GM18508 (cell line): ENCODE data around the gene NSUN6.

Experiments used
- ATAC-seq: cut with Tn5 transposase; IDR thresholded peaks from one replicate; pipeline ENCODE4 v1.9.1; 2021; ENCODE audit warnings: moderate number of reproducible peaks; ENCODE audit not compliant: insufficient read depth, unreplicated experiment

The NSUN6 gene

DNA sequence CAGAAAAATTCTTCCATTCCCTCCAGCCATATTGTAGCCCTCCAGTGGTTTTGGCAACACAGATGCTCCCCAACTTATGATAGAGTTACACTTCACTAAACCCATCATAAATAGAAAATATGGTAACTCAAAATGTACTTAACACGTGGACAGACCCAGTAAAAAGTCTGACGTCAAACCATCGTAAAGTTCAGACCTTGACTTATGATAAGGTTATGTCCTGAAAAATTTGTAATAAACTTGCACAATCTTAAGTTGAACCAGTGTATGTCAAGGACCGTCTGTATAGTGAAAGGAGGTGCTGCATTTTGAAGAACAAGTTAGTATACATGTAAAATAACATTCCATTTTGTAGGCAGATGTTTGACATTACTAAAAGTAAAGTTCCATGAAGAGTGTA is 142.8 kb downstream of the NSUN6 start:
- no peak for ATAC-seq

DNA sequence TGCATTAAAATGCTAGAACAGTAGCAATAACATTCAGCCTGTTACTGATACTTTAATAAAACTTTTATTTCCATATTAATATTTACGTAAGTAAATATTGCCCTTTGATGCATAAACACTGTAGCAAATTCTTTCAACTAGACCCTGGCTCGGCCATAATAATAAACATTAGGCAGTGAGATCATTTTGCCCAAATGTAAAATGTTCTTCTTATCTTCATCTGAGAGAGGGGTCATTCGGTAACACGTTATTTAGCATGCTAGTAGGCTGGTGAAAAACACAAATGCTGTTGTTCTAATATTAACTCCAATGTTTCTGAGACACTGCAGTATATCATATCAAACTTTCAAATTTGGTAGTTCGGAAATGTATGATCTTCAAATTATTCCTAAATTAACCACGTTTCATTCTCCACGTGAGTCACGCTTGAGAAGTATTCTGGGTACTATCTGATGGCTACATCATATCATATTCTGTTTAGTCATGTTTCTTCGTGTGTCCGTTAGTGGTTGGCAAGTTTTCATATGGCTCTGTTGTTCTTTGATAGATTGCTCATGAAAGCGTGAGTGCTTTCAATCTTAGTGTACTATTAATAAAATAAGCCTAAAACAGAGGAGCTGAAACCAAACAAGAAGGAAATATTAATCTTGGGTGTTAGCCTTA is 145.8 kb downstream of the NSUN6 start:
- ATAC-seq, result no peak

DNA sequence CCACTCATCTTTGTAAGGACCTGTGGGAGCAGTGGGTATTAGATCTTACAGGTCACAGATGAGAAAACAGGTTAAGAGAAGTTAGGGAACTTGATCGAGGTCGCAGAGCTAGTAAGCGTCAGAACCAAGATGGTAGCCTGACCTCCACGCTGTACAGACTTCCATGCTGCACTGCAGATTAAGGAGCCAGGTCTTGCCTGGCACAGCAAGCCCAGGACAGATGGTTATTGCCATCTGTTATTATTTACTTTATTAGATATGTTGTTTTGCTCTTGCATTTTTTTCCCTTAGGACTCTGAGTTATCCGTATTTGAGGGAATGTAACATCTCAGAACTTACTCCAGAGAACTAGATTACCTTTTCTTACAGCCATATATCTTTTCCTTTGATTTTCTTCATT is 147.2 kb downstream of the NSUN6 start:
- ATAC-seq, result no peak

DNA sequence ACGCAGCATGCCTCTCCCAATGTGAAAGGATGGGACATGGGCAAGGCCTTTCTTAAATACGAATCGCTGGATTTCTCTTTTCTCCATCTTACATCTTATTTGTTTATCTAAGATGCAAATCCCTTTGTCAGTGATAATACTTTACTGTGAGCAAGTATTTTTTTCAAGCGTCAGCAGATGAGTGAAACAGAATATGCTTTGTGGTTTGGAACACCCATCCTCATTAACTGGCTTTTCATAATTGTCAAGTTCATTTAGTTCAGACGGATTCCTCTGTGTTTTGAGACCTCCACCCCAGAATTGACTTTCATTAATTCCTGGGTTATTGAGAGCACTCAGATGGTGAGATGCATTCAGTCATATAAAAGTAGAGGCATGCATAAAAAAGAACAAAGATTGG is 149.8 kb downstream of the NSUN6 start:
- ATAC-seq, result no peak

DNA sequence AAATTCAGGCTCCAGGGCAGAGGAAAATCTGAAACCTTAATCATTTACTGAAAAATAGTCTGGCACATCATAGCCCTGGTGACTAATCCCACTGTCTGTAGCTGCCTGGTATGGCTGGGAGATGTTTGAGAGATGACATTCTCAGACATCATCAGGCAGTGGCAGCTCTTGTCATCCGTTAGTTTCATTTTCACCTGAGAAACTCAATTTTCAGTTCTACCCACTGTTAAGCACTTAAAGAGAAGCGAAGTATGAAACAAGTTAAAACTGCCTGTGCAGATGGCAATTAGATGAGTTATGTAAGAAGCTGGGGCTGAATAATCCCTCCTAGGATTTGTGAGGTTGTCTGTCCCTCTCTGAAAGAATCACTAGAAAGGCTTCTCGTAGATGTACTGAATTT is 150.2 kb downstream of the NSUN6 start:
- ATAC-seq, result peak; percentile 86

DNA sequence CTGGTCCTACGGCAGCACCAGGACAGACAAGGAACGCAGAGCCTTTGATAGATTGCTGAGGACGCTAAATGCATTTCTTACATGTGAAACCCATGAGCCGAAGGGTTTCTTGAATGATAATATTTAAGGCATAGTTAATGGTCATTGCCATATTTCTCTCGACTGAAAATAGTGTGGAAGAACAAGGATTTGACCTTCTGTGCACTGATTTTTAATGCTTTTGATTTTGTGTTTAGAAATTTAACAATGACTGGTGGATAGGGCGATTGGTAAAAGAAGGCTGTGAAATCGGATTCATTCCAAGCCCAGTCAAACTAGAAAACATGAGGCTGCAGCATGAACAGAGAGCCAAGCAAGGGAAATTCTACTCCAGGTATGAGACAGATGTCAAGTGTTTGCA is 150.8 kb downstream of the NSUN6 start:
- ATAC-seq, result no peak

DNA sequence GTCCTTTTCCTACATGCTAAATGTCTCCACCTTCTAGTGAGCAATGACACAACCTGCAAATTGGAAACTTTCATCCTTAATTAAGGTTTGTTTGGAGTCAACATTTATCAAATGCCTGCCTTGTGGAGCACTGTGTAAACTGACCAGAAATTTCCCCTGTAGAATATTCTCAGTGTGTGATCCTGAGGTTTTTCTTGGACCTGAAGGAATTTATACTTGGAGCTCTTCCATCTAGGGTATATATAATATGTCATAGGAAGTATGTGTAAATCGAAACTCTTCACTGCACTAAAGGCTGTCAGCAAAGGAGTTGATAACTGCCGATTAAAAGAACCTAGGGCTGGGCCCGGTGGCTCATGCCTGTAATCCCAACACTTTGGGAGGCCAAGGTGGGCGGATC is 152.4 kb downstream of the NSUN6 start:
- ATAC-seq, result no peak

DNA sequence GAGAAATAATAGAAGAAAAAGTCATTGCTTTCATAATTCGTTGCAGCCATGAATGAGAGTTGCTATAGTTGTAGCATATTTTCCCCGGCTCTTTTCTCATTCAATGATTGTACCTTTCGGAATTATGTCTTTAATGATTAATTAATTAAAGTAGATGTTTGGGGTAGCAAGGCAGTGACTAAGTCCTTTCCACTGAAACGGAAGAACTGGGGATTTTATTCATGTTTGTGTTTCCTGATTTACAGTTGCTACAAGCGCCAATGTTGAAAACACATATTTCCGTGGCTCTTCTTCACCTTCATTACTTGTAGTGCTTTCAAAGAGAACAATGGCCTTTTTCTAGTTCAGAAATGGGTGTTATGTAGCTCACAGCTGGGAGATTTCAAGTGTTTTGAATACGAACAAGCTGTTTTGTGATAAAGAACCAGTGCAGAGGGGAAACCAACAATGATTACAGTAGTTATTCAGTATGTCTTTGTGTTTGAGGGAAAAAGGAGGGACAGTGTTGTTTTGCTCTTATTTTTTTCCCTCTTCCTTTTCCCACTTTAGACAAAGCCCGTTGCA is 153.5 kb downstream of the NSUN6 start:
- no peak for ATAC-seq
